Heart right ventricle (tissue), 16 donors: ENCODE data around the gene TMEM107. TPM values are rescaled to one million over a fixed set of nuclear protein-coding genes. Genes with fewer than 3 reads are reported as not detected.
"Not testable (repeated sequence)": the region's sequence is repeated elsewhere in the genome, so short reads cannot be mapped to it uniquely, and the experiment has no call there.

Source experiments
- ATAC-seq, 8 donors: fragments of 200-7000 bp; cut with Tn5 transposase; one replicate each; pipeline ENCODE4 v1.9.1; 2020; ENCODE audit warnings: mild to moderate bottlenecking in 8 of 8, moderate library complexity in 8 of 8, moderate number of reproducible peaks in 1 of 8
- DNase-seq, 2 donors: peaks; one replicate each; pipeline ENCODE4 v3.0.0-alpha.2; 2020
- H3K27ac ChIP-seq, 10 donors: fragments of 200-600 bp; sonication (generic) in 2 of 10; one replicate each; pipeline versions ENCODE4 v1.5.0 to v1.8.0; 2020 to 2022; ENCODE audit warnings: mild to moderate bottlenecking in 3 of 10
- H3K27me3 ChIP-seq, 7 donors: fragments of 200-600 bp; one replicate each; pipeline ENCODE4 v1.8.0; 2021 to 2022; ENCODE audit warnings: mild to moderate bottlenecking in 2 of 7
- H3K36me3 ChIP-seq, 9 donors: fragments of 200-600 bp; sonication (generic) in 1 of 9; one replicate each; pipeline versions ENCODE4 v1.5.0 to v1.8.0; 2020 to 2022; ENCODE audit warnings: mild to moderate bottlenecking in 2 of 9
- H3K4me1 ChIP-seq, 9 donors: fragments of 200-600 bp; sonication (generic) in 1 of 9; one replicate each; pipeline versions ENCODE4 v1.5.0 to v1.8.0; 2020 to 2022; ENCODE audit warnings: mild to moderate bottlenecking in 4 of 9
- H3K4me3 ChIP-seq, 10 donors: fragments of 200-600 bp; sonication (generic) in 2 of 10; one replicate each; pipeline versions ENCODE4 v1.5.0 to v1.8.0; 2020 to 2022; ENCODE audit warnings: mild to moderate bottlenecking in 7 of 10, moderate library complexity in 2 of 10
- H3K9me3 ChIP-seq, 11 donors: fragments of 200-600 bp in 10 of 11; sonication (generic) in 2 of 11; one replicate each; pipeline versions ENCODE4 v1.5.0 to v1.8.0; 2013 to 2022; ENCODE audit warnings: mild to moderate bottlenecking in 2 of 11, control low read depth in 1 of 11, moderate library complexity in 1 of 11
- WGBS, 2 donors: extraction: QIAGEN DNeasy Blood & Tissue Kit; methylation state at CpG; one replicate each; pipeline ENCODE4 v1.1.7; 2013; ENCODE audit warnings: inconsistent platforms in 1 of 2; 5-methylcytosine and 5-hydroxymethylcytosine counted together
- intact Hi-C, 10 donors: fragments of 100-400 bp; cut with DNase I; formaldehyde crosslinking; loops; one replicate each; pipeline versions ENCODE4 v1.11.1 to v1.14.2; 2022
- polyA plus RNA-seq, 2 donors: library from polyadenylated mRNA; stranded (reverse); fragments of 200-250 nt; gene quantifications; one replicate each; pipeline ENCODE4 v1.2.3, GENCODE V29; 2013
- total RNA-seq, 10 donors: library from RNA; stranded (reverse); fragmentation: NEBNext Ultra II Directional in 3 of 10; extraction: Animal tissue kit (Norgen Biotek cat#: 25700) in 3 of 10; gene quantifications; one replicate each; pipeline versions ENCODE4 v1.2.1 to v1.2.4, GENCODE V29; 2021 to 2023
- TF ChIP-seq, protein P1 (sequence below), 9 donors: fragments of 200-600 bp; sonication (generic) in 2 of 9; IDR thresholded peaks; one replicate each; pipeline versions ENCODE4 v1.5.0 to v1.8.0; 2021 to 2022; ENCODE audit warnings: antibody characterized with exemption in 9 of 9, mild to moderate bottlenecking in 5 of 9, moderate library complexity in 1 of 9
- donor health status: Arrhythmogenic right ventricular cardiomyopathy.
- donor health status: ischemic (EF 13 %, LVEDD 7.1; RV severe dilation, severe dysfunction).
- donor health status: healthy with polysubstance abuse.
- donor health status: DM: no; HTN: yes; CAD: no.
- donor health status: DM: no; HTN: no; CAD: no.
- donor health status: ischemic (EF 25% LVEDD 6.9; RV normal size, moderate dysfunction).
- donor health status: ischemic (EF 25% LVEDD 5.7; RV mildly dilated, moderate dysfunction).
- donor health status: healthy.
- donor health status: DM: yes; HTN: yes; CAD: no.
- donor health status: Ischemic cardiomyopathy.
- donor health status: ischemic (EF 35%, LVEDD 5.7; RV mildly dilated, moderate dysfunction).
- donor health status: nonischemic (EF 11% LVEDD 7.7; RV severe dilation, severe dysfunction).
- donor health status: DM: yes; HTN: yes; CAD: no.
- donor health status: PGD.
- donor health status: ischemic (EF 29% LVEDD 5.4; RV normal size, mild dysfunction).
- donor health status: nonischemic (EF 23%, LVEDD 6.1; RV moderate dilation, normal function).

Gene TMEM107
- total and polyA plus RNA-seq, 12 donors = 4.5 to 15.2 (median 7.3) TPM

DNA sequence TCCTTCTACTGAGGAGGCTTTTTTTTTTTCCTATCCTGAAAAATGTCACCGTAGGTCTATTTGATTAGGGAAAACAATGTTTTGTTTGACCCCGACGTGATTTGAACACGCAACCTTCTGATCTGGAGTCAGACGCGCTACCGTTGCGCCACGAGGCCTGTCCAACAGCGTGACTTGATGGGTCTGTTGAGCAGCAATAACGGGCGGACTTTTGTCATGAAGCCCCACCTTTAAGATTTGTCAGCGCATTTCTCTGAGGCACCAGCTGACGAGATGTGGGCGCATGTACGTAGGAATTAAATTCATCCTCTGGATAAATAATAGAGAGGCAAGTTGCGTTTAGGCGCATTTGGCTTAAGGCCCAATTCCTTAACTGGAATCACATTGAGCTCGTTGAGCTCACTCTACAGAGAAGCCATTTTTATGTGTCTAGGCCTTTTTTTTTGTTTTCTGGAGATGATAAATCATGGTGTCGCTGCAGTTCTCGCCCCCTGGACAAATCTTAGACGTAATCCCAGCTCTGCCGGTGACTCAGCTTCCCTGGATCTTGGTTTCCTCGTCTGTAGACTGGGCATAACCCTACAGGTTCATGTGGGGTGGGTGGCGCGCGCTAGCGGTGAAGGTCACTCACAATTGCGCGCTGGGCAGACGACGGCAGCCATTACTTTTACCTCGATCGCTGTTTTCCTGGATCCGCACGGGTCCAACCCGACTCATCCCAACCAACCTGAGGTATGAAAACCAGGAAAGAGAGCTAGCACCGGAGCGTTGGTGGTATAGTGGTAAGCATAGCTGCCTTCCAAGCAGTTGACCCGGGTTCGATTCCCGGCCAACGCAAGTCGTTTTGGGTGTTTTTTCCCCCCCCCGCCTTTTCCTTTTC, 44.8 kb upstream of the TMEM107 start:
- TF ChIP-seq, protein P1, sequence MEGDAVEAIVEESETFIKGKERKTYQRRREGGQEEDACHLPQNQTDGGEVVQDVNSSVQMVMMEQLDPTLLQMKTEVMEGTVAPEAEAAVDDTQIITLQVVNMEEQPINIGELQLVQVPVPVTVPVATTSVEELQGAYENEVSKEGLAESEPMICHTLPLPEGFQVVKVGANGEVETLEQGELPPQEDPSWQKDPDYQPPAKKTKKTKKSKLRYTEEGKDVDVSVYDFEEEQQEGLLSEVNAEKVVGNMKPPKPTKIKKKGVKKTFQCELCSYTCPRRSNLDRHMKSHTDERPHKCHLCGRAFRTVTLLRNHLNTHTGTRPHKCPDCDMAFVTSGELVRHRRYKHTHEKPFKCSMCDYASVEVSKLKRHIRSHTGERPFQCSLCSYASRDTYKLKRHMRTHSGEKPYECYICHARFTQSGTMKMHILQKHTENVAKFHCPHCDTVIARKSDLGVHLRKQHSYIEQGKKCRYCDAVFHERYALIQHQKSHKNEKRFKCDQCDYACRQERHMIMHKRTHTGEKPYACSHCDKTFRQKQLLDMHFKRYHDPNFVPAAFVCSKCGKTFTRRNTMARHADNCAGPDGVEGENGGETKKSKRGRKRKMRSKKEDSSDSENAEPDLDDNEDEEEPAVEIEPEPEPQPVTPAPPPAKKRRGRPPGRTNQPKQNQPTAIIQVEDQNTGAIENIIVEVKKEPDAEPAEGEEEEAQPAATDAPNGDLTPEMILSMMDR (IDR thresholded peaks at IDR 0.05) = no peak
- peak; percentile 82 to 94 for DNase-seq
- peaks cover 7 to 51% (median 14%) of the 10 kb centered on the region in 9 donors for H3K4me1 ChIP-seq
- ATAC-seq = peak; percentile 66 to 84 (median 78)
- 0 to 1% methylated on average over 45 of the region's 45 CpGs for WGBS, 2 donors
- peak overlapping the region; percentile 45 to 92 (median 66) for H3K4me3 ChIP-seq
- no peaks in the 10 kb centered on the region for H3K27me3 ChIP-seq
- H3K27ac ChIP-seq = peak overlapping the region; percentile 94 to 99 (median 97)
- no peaks in the 10 kb centered on the region for H3K36me3 ChIP-seq
- intact Hi-C loops = loop anchor here in 7 of 10 donors (1.0 to 10.0 kb wide), 11 partner anchors 34 to 154 kb away; partner anchors contain the start of genes SLC25A35 (in 2 of the 7), ALOXE3 (in 1 of the 7), HES7 (in 1 of the 7) and KRABD2 (in 1 of the 7)
- H3K9me3 ChIP-seq = no peaks in the 10 kb centered on the region

DNA sequence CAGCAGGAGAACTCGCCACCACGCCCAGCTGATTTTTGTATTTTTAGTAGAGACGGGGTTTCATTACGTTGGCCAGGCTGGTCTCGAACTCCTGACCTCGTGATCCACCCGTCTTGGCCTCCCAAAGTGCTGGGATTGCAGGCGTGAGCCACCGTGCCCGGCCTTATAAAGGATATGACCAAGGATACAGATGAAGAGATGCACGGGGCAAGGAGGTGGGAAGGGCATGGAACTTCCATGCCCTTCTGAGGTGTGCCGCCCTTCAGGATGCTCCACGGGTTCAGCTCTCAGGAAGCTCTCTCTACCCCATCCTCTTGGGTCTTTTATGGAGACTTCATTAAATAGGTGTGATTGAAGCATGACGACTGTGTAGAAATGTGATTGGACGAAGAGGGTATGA, 37.8 kb upstream of the TMEM107 start:
- 85 to 86% methylated on average over 15 of the region's 15 CpGs for WGBS, 2 donors
- H3K4me3 ChIP-seq, intact Hi-C loops, H3K27ac ChIP-seq, H3K36me3 ChIP-seq, H3K9me3 ChIP-seq, ATAC-seq, H3K27me3 ChIP-seq, DNase-seq: not testable (repeated sequence)
- H3K4me1 ChIP-seq = peaks cover 3 to 23% (median 12%) of the 10 kb centered on the region in 9 donors

DNA sequence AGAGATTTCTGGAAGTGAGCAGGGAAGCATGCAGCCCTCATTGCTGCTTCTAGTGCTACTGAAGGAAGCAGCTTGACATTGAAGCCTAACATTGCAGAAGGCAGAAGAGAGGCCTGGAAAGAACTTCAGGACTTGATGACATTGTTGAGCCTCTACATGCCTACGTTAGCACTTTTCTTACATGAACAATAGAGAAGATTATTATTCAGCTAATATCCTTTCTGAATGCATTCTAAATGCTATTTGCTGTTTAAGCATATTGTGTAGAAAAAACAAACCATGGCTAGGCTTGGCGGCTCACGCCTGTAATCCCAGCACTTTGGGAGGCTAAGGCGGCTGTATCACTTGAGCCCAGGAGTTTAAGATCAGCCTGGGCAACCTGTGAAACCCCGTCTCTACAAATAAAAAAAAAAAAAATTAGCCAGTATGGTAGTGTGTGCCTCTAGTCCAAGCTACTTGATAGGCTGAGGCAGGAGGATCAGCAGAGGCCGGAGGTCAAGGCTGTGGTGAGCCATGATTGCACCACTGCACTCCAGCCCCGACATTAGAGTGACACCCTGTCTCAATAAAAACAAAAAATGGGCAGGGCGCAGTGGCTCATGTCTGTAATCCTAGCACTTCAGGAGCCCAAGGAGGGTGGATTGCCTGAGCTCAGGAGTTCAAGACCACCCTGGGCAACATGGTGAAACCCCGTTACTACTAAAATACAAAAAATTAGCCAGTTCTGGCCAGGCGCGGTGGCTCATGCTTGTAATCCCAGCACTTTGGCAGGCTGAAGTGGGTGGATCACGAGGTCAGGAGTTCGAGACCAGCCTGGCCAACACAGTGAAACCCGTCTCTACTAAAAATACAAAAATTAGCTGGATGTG, 36.4 kb upstream of the TMEM107 start:
- DNase-seq (no peak), ATAC-seq (no peak)
- intact Hi-C loops = no loop called here
- Histone ChIP-seq H3K9me3 (no peaks in the 10 kb centered on the region), H3K4me1 (peaks cover 3 to 28% (median 12%) of the 10 kb centered on the region in 9 donors), H3K36me3 (peaks cover 0 to 5% (median 0%) of the 10 kb centered on the region in 9 donors), H3K27ac (no peak overlapping the region), H3K27me3 (no peaks in the 10 kb centered on the region), H3K4me3 (no peak overlapping the region)
- TF ChIP-seq, protein P1 (IDR thresholded peaks at IDR 0.05) = no peak
- WGBS, 2 donors = 89% methylated on average over 14 of the region's 14 CpGs

DNA sequence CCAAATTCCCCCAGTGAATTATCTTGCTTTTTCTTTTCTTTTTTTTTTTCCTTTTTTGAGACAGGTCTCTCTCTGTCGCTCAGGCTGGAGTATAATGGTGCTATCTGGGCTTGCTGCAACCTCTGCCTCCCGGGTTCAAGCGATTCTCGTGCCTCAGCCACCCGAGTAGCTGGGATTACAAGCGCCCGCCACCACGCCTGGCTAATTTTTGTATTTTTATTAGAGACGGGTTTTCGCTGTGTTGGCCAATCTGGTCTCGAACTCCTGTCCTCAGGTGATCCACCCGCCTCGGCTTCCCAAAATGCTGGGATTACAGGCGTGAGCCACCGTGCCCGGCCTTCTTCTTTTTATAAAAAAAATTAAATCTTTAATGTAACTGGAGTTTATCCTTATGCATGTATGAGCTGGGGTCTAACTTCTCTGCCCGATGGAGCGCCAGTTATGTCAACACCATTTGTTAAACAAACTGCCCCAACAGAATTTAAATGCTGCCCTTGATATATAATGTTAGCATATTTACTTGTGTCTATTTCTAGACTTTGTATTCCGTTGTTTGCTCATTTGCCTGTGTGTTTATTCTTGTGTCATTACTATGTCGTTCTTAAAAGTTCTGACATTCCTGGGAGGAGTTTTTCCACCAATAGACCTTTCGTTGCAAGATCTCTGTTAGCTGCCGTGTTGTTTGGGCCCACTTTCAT, 34.7 kb upstream of the TMEM107 start:
- intact Hi-C loops = no loop called here
- peaks cover 3 to 28% (median 12%) of the 10 kb centered on the region in 9 donors for H3K4me1 ChIP-seq
- H3K4me3 ChIP-seq = peak overlapping the region; percentile 36 to 69 (median 59)
- H3K36me3 ChIP-seq = peaks cover 0 to 11% (median 0%) of the 10 kb centered on the region in 9 donors
- TF ChIP-seq, protein P1 (IDR thresholded peaks at IDR 0.05) = no peak
- no peaks in the 10 kb centered on the region for H3K9me3 ChIP-seq
- DNase-seq (no peak), ATAC-seq (peak in 4 of 8 donors; percentile 18 to 53 (median 36))
- no peaks in the 10 kb centered on the region for H3K27me3 ChIP-seq
- WGBS, 2 donors = 18 to 20% methylated on average over 22 of the region's 22 CpGs
- peak overlapping the region in 9 of 10 donors; percentile 60 to 90 (median 76) for H3K27ac ChIP-seq
